ENCODE data around the gene APOC4. TPM values are rescaled to one million over a fixed set of nuclear protein-coding genes. Genes with fewer than 3 reads are reported as not detected.

The APOC4 gene
- total RNA-seq, 3 donors from 2014 or later (not counting 1 experiment from before 2014, with no cell fraction given) = not detected

DNA sequence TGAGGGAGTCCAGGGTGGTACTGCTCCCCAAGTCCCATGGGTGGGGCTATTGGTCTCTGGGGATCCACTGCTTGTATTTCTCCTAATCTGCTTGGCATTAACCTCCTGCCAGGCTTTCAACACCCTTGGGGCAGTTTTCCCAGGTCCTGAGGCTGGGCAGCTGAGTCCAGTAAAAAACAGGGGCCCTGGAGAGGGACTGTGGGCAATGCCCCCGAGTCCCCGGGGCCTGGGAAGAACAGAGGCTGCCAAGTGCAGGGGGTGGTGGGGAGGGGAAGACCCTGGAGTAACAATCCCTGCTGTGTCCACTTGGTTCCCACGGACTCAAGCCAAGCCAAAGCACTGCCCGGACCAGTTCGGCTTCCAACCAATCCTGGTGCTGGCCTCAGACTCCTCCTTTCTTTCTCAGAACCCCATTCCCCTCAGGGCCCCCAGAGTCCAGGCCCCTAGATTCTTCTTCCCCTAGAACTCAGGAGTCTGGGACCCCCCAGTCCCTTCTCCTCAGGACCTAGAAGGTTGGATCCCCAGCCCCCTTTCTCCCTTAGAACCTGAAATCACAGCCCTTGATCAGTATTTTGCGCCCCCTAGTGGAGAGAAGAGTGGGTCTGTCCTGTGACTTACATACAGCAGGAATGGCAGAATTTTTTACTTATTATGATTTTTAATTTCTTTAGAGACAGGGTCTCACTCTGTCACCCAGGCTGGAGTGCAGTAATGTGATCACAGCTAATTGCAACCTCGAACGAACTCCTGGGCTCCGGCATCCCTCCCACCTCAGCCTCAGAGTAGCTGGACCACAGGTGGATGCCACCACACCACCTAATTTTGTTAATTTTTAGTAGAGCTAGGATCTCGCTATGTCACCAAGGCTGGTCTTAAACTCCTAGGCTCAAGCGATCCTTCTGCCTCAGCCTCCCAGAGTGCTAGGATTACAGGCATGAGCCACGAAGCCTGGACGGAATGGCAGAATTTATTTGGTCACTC, 9.4 kb downstream of the APOC4 start:
- Mint-ChIP-seq H3K27me3 (ENCODE audit: low read depth in 2 of 2) (no peaks in the 10 kb centered on the region), H3K9me3 (no peaks in the 10 kb centered on the region), H3K4me3 (no peak overlapping the region), H3K27ac (peak overlapping the region in 1 of 2 donors; percentile 45), H3K36me3 (no peaks in the 10 kb centered on the region), H3K4me1 (peaks cover 26 to 32% of the 10 kb centered on the region in 2 donors)
- no peaks in the 10 kb centered on the region for H3K36me3 ChIP-seq (ENCODE audit: control insufficient read depth, insufficient read depth, low read length)
- H3K9me3 ChIP-seq (ENCODE audit: control insufficient read depth, insufficient read depth, low read length) = no peaks in the 10 kb centered on the region
- TF ChIP-seq, protein P1, sequence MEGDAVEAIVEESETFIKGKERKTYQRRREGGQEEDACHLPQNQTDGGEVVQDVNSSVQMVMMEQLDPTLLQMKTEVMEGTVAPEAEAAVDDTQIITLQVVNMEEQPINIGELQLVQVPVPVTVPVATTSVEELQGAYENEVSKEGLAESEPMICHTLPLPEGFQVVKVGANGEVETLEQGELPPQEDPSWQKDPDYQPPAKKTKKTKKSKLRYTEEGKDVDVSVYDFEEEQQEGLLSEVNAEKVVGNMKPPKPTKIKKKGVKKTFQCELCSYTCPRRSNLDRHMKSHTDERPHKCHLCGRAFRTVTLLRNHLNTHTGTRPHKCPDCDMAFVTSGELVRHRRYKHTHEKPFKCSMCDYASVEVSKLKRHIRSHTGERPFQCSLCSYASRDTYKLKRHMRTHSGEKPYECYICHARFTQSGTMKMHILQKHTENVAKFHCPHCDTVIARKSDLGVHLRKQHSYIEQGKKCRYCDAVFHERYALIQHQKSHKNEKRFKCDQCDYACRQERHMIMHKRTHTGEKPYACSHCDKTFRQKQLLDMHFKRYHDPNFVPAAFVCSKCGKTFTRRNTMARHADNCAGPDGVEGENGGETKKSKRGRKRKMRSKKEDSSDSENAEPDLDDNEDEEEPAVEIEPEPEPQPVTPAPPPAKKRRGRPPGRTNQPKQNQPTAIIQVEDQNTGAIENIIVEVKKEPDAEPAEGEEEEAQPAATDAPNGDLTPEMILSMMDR (IDR thresholded peaks at IDR 0.05) = peak; percentile 86
- intact Hi-C loops (cut with micrococcal nuclease) = loop anchor here (1.0 to 5.0 kb wide), 2 partner anchors 48 to 264 kb away; no protein-coding TSS in a partner anchor
- no peaks in the 10 kb centered on the region for H3K27me3 ChIP-seq (ENCODE audit: control insufficient read depth, insufficient read depth, low read length)
- H3K4me3 ChIP-seq (ENCODE audit: low read length) = no peak overlapping the region
- H3K27ac ChIP-seq (ENCODE audit: low read length) = no peak overlapping the region
- ATAC-seq (no peak), DNase-seq (peak; percentile 29 to 89)
- H3K4me1 ChIP-seq (ENCODE audit: control insufficient read depth, insufficient read depth, low read length) = peaks cover 23% of the 10 kb centered on the region
- WGBS (ENCODE audit: insufficient coverage) = 77% methylated on average over 12 of the region's 13 CpGs

DNA sequence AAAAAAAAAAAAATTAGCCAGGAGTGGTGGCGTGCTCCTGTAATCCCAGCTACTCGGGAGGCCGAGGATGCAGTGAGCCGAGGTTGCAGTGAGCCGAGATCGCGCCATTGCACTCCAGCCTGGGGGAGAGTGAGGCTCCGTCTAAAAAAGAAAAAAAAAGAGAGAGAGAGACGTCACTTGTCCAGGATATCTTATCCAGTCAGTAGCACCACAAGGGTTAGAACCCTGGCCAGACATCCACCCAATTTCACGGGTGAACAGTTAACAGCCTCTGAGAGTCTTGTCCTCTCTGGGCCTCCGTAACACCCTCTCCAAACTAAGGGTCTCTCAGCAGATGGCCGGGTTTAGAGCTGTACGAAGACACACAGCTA, 12.2 kb downstream of the APOC4 start:
- intact Hi-C loops (cut with micrococcal nuclease) = loop anchor here (1.0 to 5.0 kb wide), 3 partner anchors 48 to 267 kb away; no protein-coding TSS in a partner anchor
- WGBS (ENCODE audit: insufficient coverage) = 40% methylated on average over 13 of the region's 13 CpGs
- H3K4me3 Mint-ChIP-seq = peak overlapping the region; percentile 96
- no peaks in the 10 kb centered on the region for H3K27me3 ChIP-seq (ENCODE audit: control insufficient read depth, insufficient read depth, low read length)
- H3K36me3 ChIP-seq (ENCODE audit: control insufficient read depth, insufficient read depth, low read length) = no peaks in the 10 kb centered on the region
- H3K9me3 ChIP-seq (ENCODE audit: control insufficient read depth, insufficient read depth, low read length) = no peaks in the 10 kb centered on the region
- no peaks in the 10 kb centered on the region for H3K36me3 Mint-ChIP-seq
- peak overlapping the region; percentile 94 to 95 for H3K27ac Mint-ChIP-seq
- peak overlapping the region; percentile 92 for H3K4me3 ChIP-seq (ENCODE audit: low read length)
- DNase-seq = no peak
- no peaks in the 10 kb centered on the region for H3K9me3 Mint-ChIP-seq
- H3K4me1 Mint-ChIP-seq = peaks cover 41 to 42% of the 10 kb centered on the region in 2 donors
- H3K4me1 ChIP-seq (ENCODE audit: control insufficient read depth, insufficient read depth, low read length) = peaks cover 39% of the 10 kb centered on the region
- H3K27ac ChIP-seq (ENCODE audit: low read length) = peak overlapping the region; percentile 84
- TF ChIP-seq, protein P1 (IDR thresholded peaks at IDR 0.05) = no peak
- no peak for ATAC-seq
- H3K27me3 Mint-ChIP-seq (ENCODE audit: low read depth in 2 of 2) = no peaks in the 10 kb centered on the region

DNA sequence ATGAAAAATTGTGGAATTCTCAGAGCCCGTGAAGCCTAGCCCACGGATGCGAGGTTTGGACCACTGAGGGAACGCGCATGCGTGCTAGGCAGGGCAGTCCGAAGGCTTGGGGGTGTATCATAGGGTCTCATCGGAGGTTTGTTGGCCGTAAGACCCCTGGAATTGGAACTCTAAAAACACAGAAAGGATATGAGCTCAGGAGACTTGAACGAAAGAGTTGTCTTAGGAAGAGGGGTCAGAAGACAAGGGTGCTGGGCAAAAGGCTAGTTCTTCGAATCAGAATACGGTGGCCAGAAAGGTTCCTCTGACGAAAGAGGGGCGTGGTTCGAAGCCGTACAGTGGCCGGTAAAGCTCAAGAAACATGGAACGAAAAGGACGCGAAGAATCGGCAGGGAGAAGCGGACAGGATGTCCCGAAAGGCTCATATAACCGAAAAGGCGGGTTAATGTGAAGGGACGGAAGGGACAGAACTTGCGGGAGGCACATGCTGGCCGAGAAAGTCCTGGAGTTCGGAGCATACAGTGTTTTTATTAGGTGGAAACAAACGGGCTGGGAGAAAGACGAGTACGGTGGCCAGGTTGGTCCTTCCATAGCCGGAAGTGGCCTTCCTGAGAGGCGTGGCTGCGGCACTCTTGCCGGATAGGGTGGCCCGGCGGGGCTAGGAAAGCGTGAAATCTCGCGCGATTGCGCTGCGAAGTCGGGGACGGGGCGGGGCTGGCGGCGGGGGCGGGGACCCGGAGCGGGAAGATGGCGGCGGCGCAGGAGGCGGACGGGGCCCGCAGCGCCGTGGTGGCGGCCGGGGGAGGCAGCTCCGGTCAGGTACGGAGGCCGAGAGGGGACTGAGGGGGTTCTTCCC, 12.8 kb downstream of the APOC4 start, which contains the start of gene CLPTM1:
CLPTM1 (plus strand) TSS at position 732 of the 856 bp plus-strand sequence; CDS start at position 748, 16 bp downstream.
- Mint-ChIP-seq H3K27ac (peak within 1 kb of the TSS; percentile 94 to 95), H3K27me3 (ENCODE audit: low read depth in 2 of 2) (no peaks in the 10 kb centered on the region), H3K9me3 (no peaks in the 10 kb centered on the region), H3K36me3 (no peaks in the 10 kb centered on the region), H3K4me3 (peak within 1 kb of the TSS; percentile 96), H3K4me1 (peaks cover 47% of the 10 kb centered on the region in 2 donors)
- WGBS (ENCODE audit: insufficient coverage) = under 1% methylated on average over 65 of the region's 65 CpGs
- Histone ChIP-seq H3K36me3 (ENCODE audit: control insufficient read depth, insufficient read depth, low read length) (no peaks in the 10 kb centered on the region), H3K27me3 (ENCODE audit: control insufficient read depth, insufficient read depth, low read length) (no peaks in the 10 kb centered on the region), H3K9me3 (ENCODE audit: control insufficient read depth, insufficient read depth, low read length) (no peaks in the 10 kb centered on the region), H3K27ac (ENCODE audit: low read length) (peak within 1 kb of the TSS; percentile 84), H3K4me3 (ENCODE audit: low read length) (peak within 1 kb of the TSS; percentile 92), H3K4me1 (ENCODE audit: control insufficient read depth, insufficient read depth, low read length) (peaks cover 39% of the 10 kb centered on the region)
- peak; percentile 93 to 98 for DNase-seq
- TF ChIP-seq, protein P1 (IDR thresholded peaks at IDR 0.05) = no peak
- peak; percentile 90 to 97 (median 92) for ATAC-seq
- intact Hi-C loops (cut with micrococcal nuclease) = loop anchor here (1.0 to 5.0 kb wide), 4 partner anchors 47 to 268 kb away; partner anchors contain the start of genes BLOC1S3 and TRAPPC6A

Measured in natural killer cell (primary cell).